ENCODE data around the gene PRKCH. TPM values are rescaled to one million over a fixed set of nuclear protein-coding genes. Genes with fewer than 3 reads are reported as not detected.

Gene PRKCH
- total and polyA plus RNA-seq, 2 of the 13 experiments (the other 11 are each of a cell fraction or from before 2014, with no cell fraction given): 0.48 to 1.3 TPM

GRCh38 chr14:61408498-61408897, 87.1 kb downstream of the PRKCH start:
- TF ChIP-seq GZF1 (CRISPR knock-in tag; IDR thresholded peaks at IDR 0.05) (no peak), GATA4 (IDR thresholded peaks at IDR 0.05; ENCODE audit: borderline replicate concordance, low read depth) (no peak), AKAP8 (CRISPR knock-in tag; IDR thresholded peaks at IDR 0.05) (no peak), ZSCAN21 (CRISPR knock-in tag; IDR thresholded peaks at IDR 0.05; ENCODE audit: borderline replicate concordance) (no peak), NFE2L2 (IDR thresholded peaks at IDR 0.05; ENCODE audit: low read length) (no peak), HNF4G (IDR thresholded peaks at IDR 0.05; ENCODE audit: borderline replicate concordance, low read depth, low read length) (no peak), HNF4G (CRISPR knock-in tag; IDR thresholded peaks at IDR 0.05; ENCODE audit: borderline replicate concordance, low read depth) (no peak), ZNF563 (CRISPR knock-in tag; IDR thresholded peaks at IDR 0.05) (no peak), MZF1 (CRISPR knock-in tag; IDR thresholded peaks at IDR 0.05; ENCODE audit: borderline replicate concordance) (no peak), E2F1 (CRISPR knock-in tag; IDR thresholded peaks at IDR 0.05) (no peak)
- no peak for FAIRE-seq
- Histone ChIP-seq H3K79me2 (ENCODE audit: insufficient read depth, low read length) (no peaks in the 10 kb centered on the region), H3K9me3 (ENCODE audit: low read length) (no peaks in the 10 kb centered on the region), H3K27ac (ENCODE audit: extremely low read length, insufficient read depth, low read length) (no peak overlapping the region), H3K36me3 (replicated peaks in 1 of 2; ENCODE audit: control insufficient read depth in 1 of 2, insufficient read depth in 2 of 2, low read length in 2 of 2) (no peaks in the 10 kb centered on the region), H3K4me1 (ENCODE audit: insufficient read depth, low read length) (no peaks in the 10 kb centered on the region), H2AFZ (ENCODE audit: low read length) (no peak overlapping the region), H3K9ac (ENCODE audit: insufficient read depth, low read depth, low read length) (no peak overlapping the region), H3K4me2 (ENCODE audit: low read depth, low read length) (no peak overlapping the region), H4K20me1 (ENCODE audit: insufficient read depth, low read length) (no peaks in the 10 kb centered on the region), H3K4me3 (replicated peaks in 1 of 3; ENCODE audit: insufficient read depth in 1 of 3, low read depth in 2 of 3, low read length in 3 of 3) (no peak overlapping the region), H3K27me3 (ENCODE audit: control insufficient read depth in 1 of 2, insufficient read depth in 2 of 2, low read length in 2 of 2) (peaks cover 2 to 3% of the 10 kb centered on the region in 2 experiments; a peak in 2 of 5 replicates)
- ChIA-PET POLR2A (no interaction called here), CTCF (ENCODE audit: low intra/inter-chr PET ratio, low total read pairs) (no interaction called here)
- DNase-seq (ENCODE audit: low spot score): no peak
- intact Hi-C loops (cut with micrococcal nuclease; ENCODE audit: unreplicated experiment): no loop called here
- in situ Hi-C loops (cut with HindIII; ENCODE audit: extremely low pct_ligation_motif_present, low pct_unique_long_range_greater_than_20kb): no loop called here
- ATAC-seq: no peak
- WGBS (ENCODE audit: low lambda C conversion rate): 46% methylated on average over 6 of the region's 6 CpGs
- no TSS peak for BruUV-seq (replicated peaks)
